Measurements from ENCODE around the gene DR1. TPM values are rescaled to one million over a fixed set of nuclear protein-coding genes. Genes with fewer than 3 reads are reported as not detected.

DR1 gene
- polyA plus RNA-seq, 1 experiment: 44.9 TPM

GRCh38 chr1:93344886-93345632 is 648 bp upstream of the DR1 start:
- peak overlapping the region; percentile 84 for H3K4me3 ChIP-seq (ENCODE audit: low read depth, low read length)
- H3K27ac ChIP-seq (ENCODE audit: low read depth, low read length): peak overlapping the region; percentile 96
- no peak for TF ChIP-seq CTCF (IDR thresholded peaks at IDR 0.05; ENCODE audit: low read depth, low read length)
- DNase-seq (ENCODE audit: low read depth, low spot score): no peak
- H3K27me3 ChIP-seq (ENCODE audit: control insufficient read depth, insufficient read depth, low read length): no peaks in the 10 kb centered on the region
- ChIA-PET CTCF (interaction anchor here (0.5 to 1.6 kb wide), 4 partner anchors 20 to 350 kb away, joined by 3 to 14 read pairs (median 4); no protein-coding TSS in a partner anchor), POLR2A (interaction anchor here (0.7 to 2.6 kb wide), 11 partner anchors 13 to 1320 kb away, joined by 3 to 16 read pairs (median 4); partner anchors contain the start of genes DIPK1A and MTF2)
- no peaks in the 10 kb centered on the region for H3K9me3 ChIP-seq (ENCODE audit: control insufficient read depth, insufficient read depth, low read length)

GRCh38 chr1:93346421-93346993 is 800 bp downstream of the DR1 start:
- ChIA-PET CTCF (no interaction called here), POLR2A (interaction anchor here (2.3 to 2.6 kb wide), 2 partner anchors 18 to 267 kb away, joined by 14 to 16 read pairs; partner anchors contain the start of gene MTF2)
- DNase-seq (ENCODE audit: low read depth, low spot score): no peak
- Histone ChIP-seq H3K4me3 (ENCODE audit: low read depth, low read length) (peak overlapping the region; percentile 84), H3K27me3 (ENCODE audit: control insufficient read depth, insufficient read depth, low read length) (no peaks in the 10 kb centered on the region), H3K27ac (ENCODE audit: low read depth, low read length) (peak overlapping the region; percentile 34), H3K9me3 (ENCODE audit: control insufficient read depth, insufficient read depth, low read length) (no peaks in the 10 kb centered on the region)
- no peak for TF ChIP-seq CTCF (IDR thresholded peaks at IDR 0.05; ENCODE audit: low read depth, low read length)

GRCh38 chr1:93347334-93347899 is 1.7 kb downstream of the DR1 start:
- ChIA-PET POLR2A (interaction anchor here (2.3 kb wide), 1 partner anchor 268 kb away, joined by 14 read pairs; the partner anchor contains the start of gene MTF2), CTCF (interaction anchor here (0.6 to 0.7 kb wide), 2 partner anchors 43 kb away, joined by 3 read pairs; no protein-coding TSS in a partner anchor)
- Histone ChIP-seq H3K27me3 (ENCODE audit: control insufficient read depth, insufficient read depth, low read length) (no peaks in the 10 kb centered on the region), H3K9me3 (ENCODE audit: control insufficient read depth, insufficient read depth, low read length) (no peaks in the 10 kb centered on the region), H3K4me3 (ENCODE audit: low read depth, low read length) (peak overlapping the region; percentile 84), H3K27ac (ENCODE audit: low read depth, low read length) (no peak overlapping the region)
- no peak for TF ChIP-seq CTCF (IDR thresholded peaks at IDR 0.05; ENCODE audit: low read depth, low read length)
- no peak for DNase-seq (ENCODE audit: low read depth, low spot score)

- no peak for TF ChIP-seq CTCF (IDR thresholded peaks at IDR 0.05; ENCODE audit: low read depth, low read length)
- POLR2A ChIA-PET: no interaction called here
- H3K9me3 ChIP-seq (ENCODE audit: control insufficient read depth, insufficient read depth, low read length): no peaks in the 10 kb centered on the region
- no peaks in the 10 kb centered on the region for H3K27me3 ChIP-seq (ENCODE audit: control insufficient read depth, insufficient read depth, low read length)
- no peak overlapping the region for H3K27ac ChIP-seq (ENCODE audit: low read depth, low read length)
- no peak for DNase-seq (ENCODE audit: low read depth, low spot score)
- CTCF ChIA-PET: interaction anchor here (0.6 to 0.7 kb wide), 2 partner anchors 43 to 44 kb away, joined by 3 read pairs; no protein-coding TSS in a partner anchor
- H3K4me3 ChIP-seq (ENCODE audit: low read depth, low read length): peak overlapping the region; percentile 84
Observed at GRCh38 chr1:93348104-93348728, 2.5 kb downstream of the DR1 start.
